Vagina (tissue), 2 donors: ENCODE data around the gene KAZN.

Experiments
- CTCF ChIP-seq, 3 experiments: fragments of 450-650 bp in 2 of 3; fragments of 200-600 bp in 1 of 3; sonication (generic) in 1 of 3; IDR thresholded peaks; one replicate each; pipeline ENCODE4 v1.5.1; 2017 to 2019; ENCODE audit warnings: antibody characterized with exemption in 3 of 3, mild to moderate bottlenecking in 2 of 3, moderate library complexity in 2 of 3
- POLR2AphosphoS5 ChIP-seq, 2 donors: sonication (generic); formaldehyde crosslinking; IDR thresholded peaks; one replicate each; pipeline ENCODE4 v1.9.0; 2017; ENCODE audit warnings: antibody characterized with exemption in 2 of 2, mild to moderate bottlenecking in 2 of 2, low read depth in 1 of 2; ENCODE audit not compliant: insufficient read depth in 1 of 2

GRCh38 chr1:14971221-14971620, 372.7 kb downstream of the KAZN start:
- TF ChIP-seq CTCF (IDR thresholded peaks at IDR 0.05) (no peak), POLR2AphosphoS5 (IDR thresholded peaks at IDR 0.05; ENCODE audit: insufficient read depth in 1 of 2, low read depth in 1 of 2) (no peak)
